HEK293T (cell line): ENCODE measurements around the gene KCNJ13.

Experiments
- CTCF ChIA-PET: fragments of 350-600 bp; formaldehyde crosslinking; extraction: SDS; loops from one replicate; lab custom pipeline; 2021; ENCODE audit warnings: antibody characterized with exemption, inconsistent platforms; lab: Yijun Ruan, JAX
- POLR2A ChIA-PET: fragments of 350-600 bp; formaldehyde crosslinking; extraction: SDS; loops from one replicate; lab custom pipeline; 2020; ENCODE audit warnings: antibody characterized with exemption, inconsistent platforms; lab: Yijun Ruan, JAX
- DNase-seq: peaks from one replicate; pipeline ENCODE4 v3.0.0; 2012; ENCODE audit warnings: mixed read lengths; ENCODE audit errors: extremely low spot score
- ARNT ChIP-seq: fragments of 450-650 bp; IDR thresholded peaks from 2 replicates; pipeline ENCODE4 v1.6.1; 2017; ENCODE audit warnings: mild to moderate bottlenecking
- BHLHE40 ChIP-seq: fragments of 450-650 bp; IDR thresholded peaks from 2 replicates; pipeline ENCODE4 v1.6.1; 2016; ENCODE audit warnings: mild to moderate bottlenecking, moderate library complexity, borderline replicate concordance
- CTBP1 ChIP-seq: fragments of 450-650 bp; IDR thresholded peaks from 2 replicates; pipeline ENCODE4 v1.6.1; 2016; ENCODE audit warnings: borderline replicate concordance
- ELF4 ChIP-seq: fragments of 450-650 bp; IDR thresholded peaks from 2 replicates; pipeline ENCODE4 v1.6.1; 2017; ENCODE audit warnings: antibody characterized with exemption
- FOXA1 ChIP-seq: fragments of 450-650 bp; IDR thresholded peaks from 2 replicates; pipeline ENCODE4 v1.6.1; 2016; ENCODE audit warnings: mild to moderate bottlenecking
- FOXK2 ChIP-seq: fragments of 450-650 bp; IDR thresholded peaks from 2 replicates; pipeline ENCODE4 v1.6.1; 2016; ENCODE audit warnings: mild to moderate bottlenecking
- FOXM1 ChIP-seq: fragments of 450-650 bp; IDR thresholded peaks from 2 replicates; pipeline ENCODE4 v1.6.1; 2017; ENCODE audit warnings: mild to moderate bottlenecking, borderline replicate concordance
- L3MBTL2 ChIP-seq: fragments of 450-650 bp; conservative IDR thresholded peaks from 2 replicates; pipeline ENCODE4 v1.6.1; 2016; ENCODE audit warnings: mild to moderate bottlenecking
- LEF1 ChIP-seq: fragments of 450-650 bp; IDR thresholded peaks from 2 replicates; pipeline ENCODE4 v1.6.1; 2017; ENCODE audit warnings: mild to moderate bottlenecking, borderline replicate concordance
- NFRKB ChIP-seq: fragments of 450-650 bp; IDR thresholded peaks from 2 replicates; pipeline ENCODE4 v1.6.1; 2016; ENCODE audit warnings: mild to moderate bottlenecking, moderate library complexity
- SP1 ChIP-seq: fragments of 450-650 bp; IDR thresholded peaks from 2 replicates; pipeline ENCODE4 v1.6.1; 2017
- SUZ12 ChIP-seq: fragments of 450-650 bp; IDR thresholded peaks from 2 replicates; pipeline ENCODE4 v1.6.1; 2016; ENCODE audit warnings: mild to moderate bottlenecking
- TARDBP ChIP-seq: fragments of 450-650 bp; IDR thresholded peaks from 2 replicates; pipeline ENCODE4 v1.6.1; 2016
- ZNF384 ChIP-seq: fragments of 450-650 bp; IDR thresholded peaks from 2 replicates; pipeline ENCODE4 v1.6.1; 2016
- TF ChIP-seq, protein P1 (sequence below): fragments of 450-650 bp; IDR thresholded peaks from 2 replicates; pipeline ENCODE4 v1.6.1; 2016

KCNJ13 gene

DNA sequence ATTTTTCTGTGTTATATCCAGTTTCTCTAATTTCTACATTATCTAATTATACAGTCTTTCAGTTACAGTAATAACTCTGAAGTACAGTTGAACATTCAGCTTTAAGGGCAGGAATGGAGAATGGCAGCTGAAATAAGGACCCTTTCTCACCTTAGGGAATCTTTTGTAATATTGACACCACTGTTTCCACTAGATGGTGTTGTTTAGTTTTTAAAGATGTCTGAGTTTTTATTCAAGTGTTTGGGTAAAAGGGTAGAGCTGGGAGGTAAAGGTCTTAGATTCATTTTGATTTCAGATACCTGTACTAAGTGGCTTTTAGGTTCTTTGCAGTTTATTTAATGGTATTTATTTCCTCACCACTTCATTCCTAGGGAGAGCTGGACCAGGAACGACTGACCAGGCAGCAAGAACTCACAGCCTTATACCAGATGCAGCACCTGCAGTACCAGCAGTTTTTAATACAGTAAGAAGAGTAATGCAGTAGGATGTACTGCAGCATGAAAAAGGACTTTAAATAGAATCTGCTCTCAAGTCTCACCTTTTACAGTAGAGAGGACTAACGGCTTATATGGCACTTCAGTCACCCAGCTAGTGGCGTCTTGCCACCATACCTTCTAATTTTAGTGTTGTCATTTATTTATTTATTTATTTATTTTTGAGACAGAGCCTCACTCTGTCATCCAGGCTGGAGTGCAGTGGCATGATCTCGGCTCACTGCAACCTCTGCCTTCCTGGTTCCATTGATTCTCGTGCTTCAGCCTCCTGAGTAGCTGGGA lies 33.2 kb upstream of the KCNJ13 start:
- CTCF ChIA-PET: no interaction called here
- TF ChIP-seq ZNF384: no peak
- POLR2A ChIA-PET: interaction anchor here (0.6 kb wide), 1 partner anchor 39 kb away, joined by 3 read pairs; no protein-coding TSS in a partner anchor
- DNase-seq: no peak

GRCh38 chr2:232802091-232802490 lies 25.7 kb upstream of the KCNJ13 start:
- TF ChIP-seq FOXA1: no peak
- TF ChIP-seq ZNF384: no peak
- no peak for TF ChIP-seq LEF1
- no peak for TF ChIP-seq BHLHE40
- no peak for TF ChIP-seq FOXM1
- no peak for TF ChIP-seq SP1
- POLR2A ChIA-PET: no interaction called here
- CTCF ChIA-PET: no interaction called here
- no peak for DNase-seq

- TF ChIP-seq ARNT (no peak), SP1 (no peak), L3MBTL2 (no peak), SUZ12 (no peak), FOXM1 (no peak), FOXK2 (no peak), ZNF384 (no peak), TARDBP (no peak), CTBP1 (no peak), ELF4 (no peak), FOXA1 (no peak)
- ChIA-PET POLR2A (no interaction called here), CTCF (no interaction called here)
- DNase-seq: no peak
Observed at GRCh38 chr2:232800166-232800565, 23.8 kb upstream of the KCNJ13 start.

DNA sequence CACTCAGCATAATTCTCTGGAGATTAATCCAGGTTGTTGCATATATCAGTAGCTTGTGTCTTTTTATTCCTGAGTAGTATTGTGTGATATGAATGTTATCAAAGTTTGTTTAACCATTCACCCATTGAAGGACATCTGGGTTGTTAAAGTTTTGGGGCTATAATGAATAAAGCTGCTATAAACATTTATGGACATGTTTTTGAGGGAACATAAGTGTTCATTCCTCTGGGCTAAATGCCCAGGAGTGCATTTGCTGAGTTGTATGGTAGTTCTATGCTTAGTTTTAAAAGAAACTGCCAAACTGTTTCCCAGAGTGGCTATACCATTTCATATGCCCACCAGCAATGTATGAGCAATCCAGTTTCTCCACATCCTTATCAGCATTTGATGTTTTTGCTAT lies 21.8 kb upstream of the KCNJ13 start:
- DNase-seq: no peak
- CTCF ChIA-PET: interaction anchor here (0.6 kb wide), 1 partner anchor 544 kb away, joined by 3 read pairs; no protein-coding TSS in a partner anchor
- POLR2A ChIA-PET: no interaction called here

GRCh38 chr2:232795920-232796319 lies 19.6 kb upstream of the KCNJ13 start:
- TF ChIP-seq L3MBTL2: no peak
- TF ChIP-seq FOXK2: no peak
- no peak for TF ChIP-seq FOXM1
- POLR2A ChIA-PET: no interaction called here
- CTCF ChIA-PET: no interaction called here
- no peak for DNase-seq

More for the DNA sequence above, 21.8 kb upstream of the KCNJ13 start:
- TF ChIP-seq SP1: no peak
- no peak for TF ChIP-seq CTBP1
- TF ChIP-seq FOXM1: no peak

- DNase-seq: no peak
- TF ChIP-seq, protein P1, sequence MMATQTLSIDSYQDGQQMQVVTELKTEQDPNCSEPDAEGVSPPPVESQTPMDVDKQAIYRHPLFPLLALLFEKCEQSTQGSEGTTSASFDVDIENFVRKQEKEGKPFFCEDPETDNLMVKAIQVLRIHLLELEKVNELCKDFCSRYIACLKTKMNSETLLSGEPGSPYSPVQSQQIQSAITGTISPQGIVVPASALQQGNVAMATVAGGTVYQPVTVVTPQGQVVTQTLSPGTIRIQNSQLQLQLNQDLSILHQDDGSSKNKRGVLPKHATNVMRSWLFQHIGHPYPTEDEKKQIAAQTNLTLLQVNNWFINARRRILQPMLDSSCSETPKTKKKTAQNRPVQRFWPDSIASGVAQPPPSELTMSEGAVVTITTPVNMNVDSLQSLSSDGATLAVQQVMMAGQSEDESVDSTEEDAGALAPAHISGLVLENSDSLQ: no peak
- TF ChIP-seq NFRKB (no peak), CTBP1 (no peak), L3MBTL2 (no peak), FOXK2 (no peak), TARDBP (no peak), LEF1 (no peak), SP1 (no peak), ARNT (no peak), ZNF384 (no peak)
- CTCF ChIA-PET: no interaction called here
- POLR2A ChIA-PET: no interaction called here
Observed at GRCh38 chr2:232794981-232795380, 18.6 kb upstream of the KCNJ13 start.

DNA sequence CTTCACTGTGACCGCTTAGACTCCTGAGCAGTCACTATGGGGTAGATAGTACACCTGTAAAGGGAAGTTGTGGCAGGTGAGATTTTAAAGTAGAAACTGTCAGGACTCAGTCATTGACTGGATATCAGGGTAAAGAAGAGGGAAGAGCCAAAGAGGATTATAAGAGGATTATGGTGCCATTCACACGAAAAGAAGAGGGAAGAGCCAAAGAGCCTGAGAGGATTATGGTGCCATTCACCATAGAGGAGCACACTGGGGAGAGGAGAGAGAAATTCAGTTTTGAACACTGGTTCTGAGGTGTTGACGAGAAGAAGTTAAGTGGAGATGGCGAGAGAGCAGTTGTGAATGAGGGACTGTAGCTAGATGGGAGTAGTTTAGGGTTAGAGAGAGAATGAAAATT lies 16.9 kb upstream of the KCNJ13 start:
- TF ChIP-seq TARDBP: no peak
- TF ChIP-seq ARNT: no peak
- TF ChIP-seq SP1: no peak
- no peak for TF ChIP-seq ZNF384
- TF ChIP-seq, protein P1: no peak
- no peak for TF ChIP-seq FOXM1
- TF ChIP-seq FOXK2: no peak
- TF ChIP-seq LEF1: no peak
- ChIA-PET POLR2A (no interaction called here), CTCF (no interaction called here)
- no peak for DNase-seq

GRCh38 chr2:232791518-232791917 lies 15.2 kb upstream of the KCNJ13 start:
- TF ChIP-seq LEF1 (no peak), FOXK2 (no peak), ARNT (no peak), ELF4 (no peak)
- CTCF ChIA-PET: no interaction called here
- POLR2A ChIA-PET: no interaction called here
- no peak for DNase-seq
